GM23248 (cell line): ENCODE data around the gene RAP2A.

Experiments used
- EZH2 ChIP-seq: fragments of 200-600 bp; sonication (generic); IDR thresholded peaks from 2 replicates; pipeline ENCODE4 v1.6.1; 2018; ENCODE audit warnings: antibody characterized with exemption, mild to moderate bottlenecking; ENCODE audit not compliant: insufficient read depth, poor library complexity, severe bottlenecking
- EZH2phosphoT487 ChIP-seq: fragments of 200-600 bp; sonication (generic); IDR thresholded peaks from 2 replicates; pipeline ENCODE4 v1.6.1; 2018; ENCODE audit warnings: antibody characterized with exemption, moderate library complexity, mild to moderate bottlenecking, low read depth; ENCODE audit not compliant: insufficient read depth

GRCh38 chr13:97435794-97436193 is 1.8 kb downstream of the RAP2A start:
- TF ChIP-seq EZH2phosphoT487, result no peak
- TF ChIP-seq EZH2, result no peak
